ENCODE results near the gene LTBP2. TPM values are rescaled to one million over a fixed set of nuclear protein-coding genes. Genes with fewer than 3 reads are reported as not detected.

LTBP2 gene
- total RNA-seq, 6 experiments from 2014 or later, result 0.46 to 3.5 (median 1.7) TPM

DNA sequence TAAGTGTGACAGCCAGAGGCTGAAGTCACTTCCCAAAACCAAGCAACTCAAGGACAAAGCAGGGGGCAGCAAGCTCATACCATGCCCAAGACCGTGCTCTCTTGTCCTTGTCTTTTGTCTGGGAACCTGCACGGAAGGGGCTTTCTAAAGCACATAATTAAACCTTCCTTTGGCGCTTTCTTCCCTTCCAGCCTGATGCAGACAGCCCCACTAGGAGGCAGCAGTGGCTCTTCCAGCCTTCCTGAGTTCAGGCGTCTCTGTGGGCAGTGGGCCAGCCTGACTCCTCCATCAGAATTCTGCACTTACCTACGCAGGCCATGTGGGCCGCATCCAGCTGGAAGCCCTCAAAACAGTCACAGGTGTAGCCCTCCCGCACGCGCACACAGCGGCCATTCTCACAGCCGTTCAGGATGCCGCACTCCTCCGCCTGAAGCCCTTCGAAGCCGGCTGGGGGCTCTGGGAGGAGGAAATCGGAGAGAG lies 110.9 kb downstream of the LTBP2 start:
- Histone ChIP-seq H3K27ac (no peak overlapping the region), H3K36me3 (no peaks in the 10 kb centered on the region), H3K9me3 (no peaks in the 10 kb centered on the region), H3K4me1 (no peaks in the 10 kb centered on the region), H3K27me3 (no peaks in the 10 kb centered on the region), H3K4me3 (no peak overlapping the region)
- TF ChIP-seq, protein P1, sequence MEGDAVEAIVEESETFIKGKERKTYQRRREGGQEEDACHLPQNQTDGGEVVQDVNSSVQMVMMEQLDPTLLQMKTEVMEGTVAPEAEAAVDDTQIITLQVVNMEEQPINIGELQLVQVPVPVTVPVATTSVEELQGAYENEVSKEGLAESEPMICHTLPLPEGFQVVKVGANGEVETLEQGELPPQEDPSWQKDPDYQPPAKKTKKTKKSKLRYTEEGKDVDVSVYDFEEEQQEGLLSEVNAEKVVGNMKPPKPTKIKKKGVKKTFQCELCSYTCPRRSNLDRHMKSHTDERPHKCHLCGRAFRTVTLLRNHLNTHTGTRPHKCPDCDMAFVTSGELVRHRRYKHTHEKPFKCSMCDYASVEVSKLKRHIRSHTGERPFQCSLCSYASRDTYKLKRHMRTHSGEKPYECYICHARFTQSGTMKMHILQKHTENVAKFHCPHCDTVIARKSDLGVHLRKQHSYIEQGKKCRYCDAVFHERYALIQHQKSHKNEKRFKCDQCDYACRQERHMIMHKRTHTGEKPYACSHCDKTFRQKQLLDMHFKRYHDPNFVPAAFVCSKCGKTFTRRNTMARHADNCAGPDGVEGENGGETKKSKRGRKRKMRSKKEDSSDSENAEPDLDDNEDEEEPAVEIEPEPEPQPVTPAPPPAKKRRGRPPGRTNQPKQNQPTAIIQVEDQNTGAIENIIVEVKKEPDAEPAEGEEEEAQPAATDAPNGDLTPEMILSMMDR (IDR thresholded peaks at IDR 0.05), result peak in 3 of 4 donors; percentile 32 to 44 (median 41)
- TF ChIP-seq POLR2A (IDR thresholded peaks at IDR 0.05), result no peak
- WGBS (ENCODE audit: insufficient coverage, low coverage, low lambda C conversion rate, missing lambda C conversion rate), result 64% methylated on average over 10 of the region's 16 CpGs
- DNase-seq, result no peak
- peak; percentile 18 to 62 (median 50) for ATAC-seq
- intact Hi-C loops (cut with DNase I), result no loop called here

DNA sequence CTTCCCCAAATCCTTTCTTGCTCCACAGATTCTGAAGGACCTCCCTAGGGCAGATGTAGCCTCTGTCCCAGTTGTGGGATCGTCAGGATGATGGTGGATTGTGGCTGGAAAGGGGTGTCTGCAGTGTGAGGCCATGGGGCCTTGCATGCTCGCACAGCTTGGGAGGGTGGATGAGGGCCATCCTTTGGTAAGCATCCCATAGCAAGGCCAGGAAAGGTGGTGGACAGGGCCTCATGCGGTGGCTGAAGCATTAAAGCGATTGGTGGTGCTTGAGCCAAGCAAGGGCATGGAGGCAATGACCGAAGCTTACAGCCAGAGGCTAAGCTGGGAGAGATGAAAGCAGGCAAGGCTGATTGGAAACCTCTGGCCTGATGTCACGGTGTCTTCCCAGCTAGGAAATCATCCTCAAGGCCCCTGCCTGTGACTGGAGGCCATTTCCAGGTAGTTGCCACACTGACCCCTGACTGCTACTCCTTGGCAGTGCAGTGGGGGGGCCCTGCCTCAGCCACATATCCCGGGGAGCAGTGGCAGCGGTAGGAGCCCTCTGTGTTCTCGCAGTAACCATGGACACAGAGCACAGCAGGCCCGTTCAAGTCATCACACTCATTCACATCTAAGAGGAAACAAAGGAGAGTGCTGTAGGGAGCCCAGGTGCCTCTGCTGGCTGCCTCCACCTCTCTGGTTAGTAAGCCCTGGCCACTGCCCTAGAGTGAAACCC lies 111.5 kb downstream of the LTBP2 start:
- TF ChIP-seq, protein P1 (IDR thresholded peaks at IDR 0.05), result no peak
- TF ChIP-seq POLR2A (IDR thresholded peaks at IDR 0.05), result no peak
- 100% methylated on average over 5 of the region's 10 CpGs for WGBS (ENCODE audit: insufficient coverage, low coverage, low lambda C conversion rate, missing lambda C conversion rate)
- Histone ChIP-seq H3K36me3 (no peaks in the 10 kb centered on the region), H3K4me1 (no peaks in the 10 kb centered on the region), H3K27me3 (no peaks in the 10 kb centered on the region), H3K4me3 (no peak overlapping the region), H3K27ac (no peak overlapping the region), H3K9me3 (no peaks in the 10 kb centered on the region)
- intact Hi-C loops (cut with DNase I), result no loop called here
- no peak for DNase-seq
- ATAC-seq, result no peak

DNA sequence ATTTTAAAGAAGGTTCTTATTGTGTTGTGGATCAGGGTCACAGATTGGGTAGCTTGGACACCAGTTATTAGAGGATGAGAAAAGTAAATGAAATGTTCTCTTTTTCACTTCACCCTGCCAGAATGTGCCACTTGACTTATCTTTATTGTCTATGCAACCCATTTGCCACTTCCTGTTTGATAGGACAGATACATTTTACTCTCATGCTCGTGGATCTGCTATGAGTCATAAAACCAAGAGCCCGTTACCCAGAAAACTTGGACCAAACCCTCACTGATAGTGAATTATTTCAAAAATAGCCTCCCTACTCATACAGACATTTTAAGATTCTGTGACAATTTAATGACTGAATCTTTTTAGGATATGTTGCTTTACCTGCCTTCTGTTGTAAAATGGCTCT lies 116.7 kb downstream of the LTBP2 start:
- Histone ChIP-seq H3K4me3 (no peak overlapping the region), H3K27ac (no peak overlapping the region), H3K27me3 (no peaks in the 10 kb centered on the region), H3K36me3 (no peaks in the 10 kb centered on the region), H3K9me3 (no peaks in the 10 kb centered on the region), H3K4me1 (peaks cover 0 to 6% (median 3%) of the 10 kb centered on the region in 4 donors)
- TF ChIP-seq, protein P1 (IDR thresholded peaks at IDR 0.05), result no peak
- TF ChIP-seq POLR2A (IDR thresholded peaks at IDR 0.05), result no peak
- no peak for ATAC-seq
- 67% methylated on average over 2 of the region's 2 CpGs for whole genome bisulfite sequencing (ENCODE audit: insufficient coverage, low coverage, low lambda C conversion rate, missing lambda C conversion rate)
- intact Hi-C loops (cut with DNase I), result no loop called here
- no peak for DNase-seq

DNA sequence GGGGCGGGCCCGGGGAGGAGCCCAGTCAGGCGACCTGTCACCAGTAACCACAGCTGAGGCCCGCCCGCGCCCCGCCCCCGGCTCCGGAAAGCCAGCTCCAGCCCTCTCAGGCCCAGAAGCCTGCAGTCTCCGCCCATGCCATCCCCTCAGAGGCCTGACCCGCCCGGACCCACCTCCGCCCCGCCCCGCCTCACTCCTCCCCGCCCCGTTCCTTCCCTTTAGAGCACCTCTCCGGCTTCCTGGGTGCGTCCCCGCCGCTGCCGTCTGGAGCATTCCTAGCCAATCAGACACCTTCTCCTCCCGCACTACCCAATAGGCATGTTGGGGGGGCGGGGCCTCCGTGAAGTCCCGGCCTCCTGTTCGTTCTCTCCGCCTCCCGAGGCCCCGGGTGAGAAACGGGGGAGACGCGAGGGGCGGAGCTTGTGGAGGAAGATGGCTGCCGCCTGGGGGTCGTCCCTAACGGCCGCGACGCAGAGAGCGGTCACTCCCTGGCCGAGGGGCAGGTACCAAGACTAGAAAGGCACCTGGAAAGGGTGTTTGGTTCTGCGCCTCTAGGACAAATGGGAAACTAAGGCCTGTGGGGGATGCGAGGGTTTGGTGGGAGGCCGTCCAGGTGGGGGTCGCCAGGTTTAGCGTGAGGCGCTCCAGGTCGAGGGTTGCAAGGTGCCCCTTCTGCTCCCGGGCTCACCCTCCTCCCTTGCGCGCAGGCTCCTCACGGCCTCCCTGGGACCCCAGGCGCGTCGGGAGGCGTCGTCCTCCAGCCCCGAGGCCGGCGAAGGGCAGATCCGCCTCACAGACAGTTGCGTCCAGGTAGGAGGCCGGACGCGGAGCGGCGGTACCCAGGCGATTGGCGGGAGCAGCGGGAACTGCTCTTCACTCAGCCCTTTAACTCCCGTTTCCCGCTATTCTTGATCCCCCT lies 118.4 kb downstream of the LTBP2 start, which contains the start of gene ISCA2:
ISCA2 (plus strand) TSS at position 423 of the 919 bp plus-strand sequence; CDS start at position 433, 10 bp downstream.
- peak within 1 kb of the TSS; percentile 88 to 97 (median 95) for H3K4me3 ChIP-seq
- no peaks in the 10 kb centered on the region for H3K36me3 ChIP-seq
- WGBS (ENCODE audit: insufficient coverage, low coverage, low lambda C conversion rate, missing lambda C conversion rate), result 0% methylated on average over 28 of the region's 73 CpGs
- peaks cover 0 to 6% (median 3%) of the 10 kb centered on the region in 4 donors for H3K4me1 ChIP-seq
- TF ChIP-seq POLR2A (IDR thresholded peaks at IDR 0.05), result peak; percentile 9
- TF ChIP-seq, protein P1 (IDR thresholded peaks at IDR 0.05), result no peak
- no peaks in the 10 kb centered on the region for H3K27me3 ChIP-seq
- H3K27ac ChIP-seq, result peak within 1 kb of the TSS; percentile 83 to 93 (median 86)
- DNase-seq (peak; percentile 100), ATAC-seq (peak; percentile 93 to 97 (median 94))
- intact Hi-C loops (cut with DNase I), result no loop called here
- no peaks in the 10 kb centered on the region for H3K9me3 ChIP-seq
